Natural killer cell (primary cell): ENCODE measurements around the gene TULP4. TPM values are rescaled to one million over a fixed set of nuclear protein-coding genes. Genes with fewer than 3 reads are reported as not detected.

ENCODE experiments used
- ATAC-seq, 3 donors: fragments of 150-1000 bp in 2 of 3; fragments of 200-7000 bp in 1 of 3; cut with Tn5 transposase; 1 replicate in 1 of 3; 2 replicates in 2 of 3; pipeline ENCODE4 v1.10.0; 2021; ENCODE audit warnings: mild to moderate bottlenecking in 2 of 3, moderate library complexity in 2 of 3
- DNase-seq, 2 donors: peaks; one replicate each; pipeline versions ENCODE4 v3.0.0 to v3.0.0-alpha.2; 2013 to 2021; ENCODE audit warnings: mixed read lengths in 1 of 2
- H3K27ac ChIP-seq: one replicate; pipeline ENCODE4 v1.5.1; 2013; ENCODE audit warnings: mild to moderate bottlenecking, low read length
- H3K27me3 ChIP-seq: one replicate; pipeline ENCODE4 v1.6.1; 2013; ENCODE audit warnings: low read length; ENCODE audit not compliant: control insufficient read depth, insufficient read depth
- H3K36me3 ChIP-seq: one replicate; pipeline ENCODE4 v1.6.1; 2013; ENCODE audit warnings: low read length; ENCODE audit not compliant: control insufficient read depth, insufficient read depth
- H3K4me1 ChIP-seq: one replicate; pipeline ENCODE4 v1.6.1; 2013; ENCODE audit warnings: low read length; ENCODE audit not compliant: control insufficient read depth, insufficient read depth
- H3K4me3 ChIP-seq: one replicate; pipeline ENCODE4 v1.5.1; 2013; ENCODE audit warnings: low read length
- H3K9me3 ChIP-seq: one replicate; pipeline ENCODE4 v1.6.1; 2013; ENCODE audit warnings: low read length; ENCODE audit not compliant: control insufficient read depth, insufficient read depth
- H3K27ac Mint-ChIP-seq, 2 donors: one replicate each; pipeline ENCODE4 v1.8.0; 2022; ENCODE audit warnings: mild to moderate bottlenecking in 2 of 2, mixed read lengths in 2 of 2, moderate library complexity in 1 of 2
- H3K27me3 Mint-ChIP-seq, 2 donors: one replicate each; pipeline ENCODE4 v1.8.0; 2022; ENCODE audit warnings: low read depth in 2 of 2, mixed read lengths in 2 of 2
- H3K36me3 Mint-ChIP-seq: one replicate; pipeline ENCODE4 v1.8.0; 2022; ENCODE audit warnings: mixed read lengths
- H3K4me1 Mint-ChIP-seq, 2 donors: one replicate each; pipeline ENCODE4 v1.8.0; 2022; ENCODE audit warnings: mixed read lengths in 2 of 2
- H3K4me3 Mint-ChIP-seq: one replicate; pipeline ENCODE4 v1.8.0; 2022; ENCODE audit warnings: mild to moderate bottlenecking, moderate library complexity, mixed read lengths
- H3K9me3 Mint-ChIP-seq, 2 donors: one replicate each; pipeline ENCODE4 v1.8.0; 2022; ENCODE audit warnings: mixed read lengths in 2 of 2
- CTCF ChIP-seq: fragments of 200-600 bp; IDR thresholded peaks from one replicate; pipeline ENCODE4 v1.8.0; 2022; ENCODE audit warnings: antibody characterized with exemption
- WGBS: methylation state at CpG from one replicate; pipeline ENCODE4 v1.1.7; 2013; ENCODE audit warnings: missing lambda C conversion rate; ENCODE audit not compliant: insufficient coverage; 5-methylcytosine and 5-hydroxymethylcytosine counted together
- intact Hi-C: fragments of 100-400 bp; cut with micrococcal nuclease; formaldehyde crosslinking; loops from one replicate; pipeline ENCODE4 v1.14.2; 2022
- total RNA-seq, 4 donors: library from RNA; stranded (reverse); fragments of 120-200 nt in 1 of 4; gene quantifications; one replicate each; pipeline versions ENCODE4 v1.2.3 to v1.2.4, GENCODE V29; 2013 to 2022

TULP4 gene
- total RNA-seq, 3 donors from 2014 or later (not counting 1 experiment from before 2014, with no cell fraction given): 75.2 to 89.5 (median 88.3) TPM

- intact Hi-C loops: no loop called here
- H3K36me3 ChIP-seq: no peaks in the 10 kb centered on the region
- no peak overlapping the region for H3K27ac ChIP-seq
- H3K9me3 ChIP-seq: no peaks in the 10 kb centered on the region
- 100% methylated on average over 1 of the region's 2 CpGs for WGBS
- H3K4me3 ChIP-seq: no peak overlapping the region
- Mint-ChIP-seq H3K4me3 (no peak overlapping the region), H3K36me3 (no peaks in the 10 kb centered on the region), H3K27me3 (no peaks in the 10 kb centered on the region), H3K4me1 (peaks cover 30 to 40% of the 10 kb centered on the region in 2 donors), H3K9me3 (no peaks in the 10 kb centered on the region), H3K27ac (no peak overlapping the region)
- TF ChIP-seq CTCF: no peak
- H3K27me3 ChIP-seq: no peaks in the 10 kb centered on the region
- DNase-seq (no peak), ATAC-seq (no peak)
- H3K4me1 ChIP-seq: no peaks in the 10 kb centered on the region
These were observed 68.9 kb downstream of the TULP4 start for GRCh38 chr6:158381214-158381613.

- WGBS: 100% methylated on average over 1 of the region's 1 CpG
- no peaks in the 10 kb centered on the region for H3K36me3 Mint-ChIP-seq
- no peaks in the 10 kb centered on the region for H3K36me3 ChIP-seq
- H3K4me1 Mint-ChIP-seq: peaks cover 30 to 47% of the 10 kb centered on the region in 2 donors
- intact Hi-C loops: no loop called here
- no peaks in the 10 kb centered on the region for H3K9me3 ChIP-seq
- no peak for ATAC-seq
- H3K4me3 Mint-ChIP-seq: no peak overlapping the region
- no peak overlapping the region for H3K27ac Mint-ChIP-seq
- no peaks in the 10 kb centered on the region for H3K4me1 ChIP-seq
- H3K27me3 Mint-ChIP-seq: no peaks in the 10 kb centered on the region
- DNase-seq: no peak
- no peaks in the 10 kb centered on the region for H3K27me3 ChIP-seq
- H3K27ac ChIP-seq: no peak overlapping the region
- H3K9me3 Mint-ChIP-seq: no peaks in the 10 kb centered on the region
- TF ChIP-seq CTCF: no peak
- no peak overlapping the region for H3K4me3 ChIP-seq
These were observed 70.2 kb downstream of the TULP4 start for GRCh38 chr6:158382491-158382890.

GRCh38 chr6:158383057-158383456 is 70.8 kb downstream of the TULP4 start:
- 94% methylated on average over 1 of the region's 1 CpG for WGBS
- Mint-ChIP-seq H3K4me3 (no peak overlapping the region), H3K36me3 (no peaks in the 10 kb centered on the region), H3K27ac (peak overlapping the region in 1 of 2 donors; percentile 31), H3K27me3 (no peaks in the 10 kb centered on the region), H3K4me1 (peaks cover 27 to 47% of the 10 kb centered on the region in 2 donors), H3K9me3 (no peaks in the 10 kb centered on the region)
- TF ChIP-seq CTCF: no peak
- Histone ChIP-seq H3K27me3 (no peaks in the 10 kb centered on the region), H3K4me1 (no peaks in the 10 kb centered on the region), H3K9me3 (no peaks in the 10 kb centered on the region), H3K4me3 (no peak overlapping the region), H3K36me3 (no peaks in the 10 kb centered on the region), H3K27ac (no peak overlapping the region)
- DNase-seq: no peak
- intact Hi-C loops: no loop called here
- ATAC-seq: no peak

GRCh38 chr6:158383542-158383941 is 71.3 kb downstream of the TULP4 start:
- no peaks in the 10 kb centered on the region for H3K36me3 Mint-ChIP-seq
- Histone ChIP-seq H3K4me3 (no peak overlapping the region), H3K9me3 (no peaks in the 10 kb centered on the region), H3K36me3 (no peaks in the 10 kb centered on the region), H3K27ac (no peak overlapping the region), H3K27me3 (no peaks in the 10 kb centered on the region), H3K4me1 (no peaks in the 10 kb centered on the region)
- DNase-seq (no peak), ATAC-seq (no peak)
- no peak for TF ChIP-seq CTCF
- peak overlapping the region in 1 of 2 donors; percentile 31 for H3K27ac Mint-ChIP-seq
- peaks cover 26 to 47% of the 10 kb centered on the region in 2 donors for H3K4me1 Mint-ChIP-seq
- no peaks in the 10 kb centered on the region for H3K27me3 Mint-ChIP-seq
- WGBS: 89% methylated on average over 3 of the region's 3 CpGs
- no peaks in the 10 kb centered on the region for H3K9me3 Mint-ChIP-seq
- no peak overlapping the region for H3K4me3 Mint-ChIP-seq
- intact Hi-C loops: no loop called here
